ENCODE results near the gene IFITM1.

DNA sequence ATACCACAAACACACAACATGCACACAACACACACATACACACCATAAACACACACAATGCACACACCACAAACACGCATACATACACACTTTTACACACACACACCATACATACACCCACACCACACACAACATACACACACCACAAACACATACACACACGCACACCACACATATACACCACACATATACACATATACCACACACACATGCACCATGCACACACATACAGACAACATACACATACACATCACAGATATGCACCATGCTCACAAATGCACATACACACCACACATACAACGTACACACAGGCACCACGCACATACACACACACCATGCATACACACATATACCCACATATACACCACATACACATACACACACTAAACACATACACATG, 43.7 kb downstream of the IFITM1 start:
- TF ChIP-seq POLR2AphosphoS5 (IDR thresholded peaks at IDR 0.05; ENCODE audit: borderline replicate concordance, low read depth, low read length) (no peak), EZH2 (IDR thresholded peaks at IDR 0.05) (no peak), FOXP2 (optimal IDR thresholded peaks at IDR 0.05; ENCODE audit: control extremely low read depth, extremely low read length, insufficient read depth) (no peak)

Measured in SK-N-MC (cell line).